SU-DHL-6 (cell line): ENCODE data around the gene ABTB1.

Experiments
- H2AFZ ChIP-seq: fragments of 200-600 bp; sonication (generic); 2 replicates; pipeline ENCODE4 v1.6.1; 2014; ENCODE audit warnings: low read depth, mild to moderate bottlenecking, moderate library complexity, mixed read lengths, antibody characterized with exemption, low read length; ENCODE audit not compliant: severe bottlenecking
- H3F3A ChIP-seq: fragments of 200-600 bp; shearing (Covaris generic); 2 replicates; pipeline ENCODE4 v1.6.0; 2016; ENCODE audit warnings: antibody characterized with exemption, mild to moderate bottlenecking; ENCODE audit not compliant: insufficient read depth
- H3K27ac ChIP-seq: fragments of 200-600 bp; sonication (generic); 2 replicates; pipeline ENCODE4 v1.5.1; 2016; ENCODE audit warnings: low read depth, mild to moderate bottlenecking, low read length, moderate library complexity, mixed read lengths
- H3K27me3 ChIP-seq: fragments of 200-600 bp; sonication (generic), shearing (Covaris generic); 2 replicates; pipeline ENCODE4 v1.6.0; 2014; ENCODE audit warnings: mild to moderate bottlenecking, low read length
- H3K36me3 ChIP-seq: fragments of 200-600 bp; sonication (generic); 2 replicates; pipeline ENCODE4 v1.6.1; 2014; ENCODE audit warnings: mild to moderate bottlenecking, low read length, mixed read lengths
- H3K4me2 ChIP-seq: fragments of 300-600, 200-600 bp; shearing (Covaris generic), sonication (generic); 2 replicates; pipeline ENCODE4 v1.6.0; 2014; ENCODE audit warnings: low read length, low read depth, mild to moderate bottlenecking; ENCODE audit not compliant: poor library complexity, severe bottlenecking
- H3K4me3 ChIP-seq: fragments of 200-600 bp; sonication (generic); 2 replicates; pipeline ENCODE4 v1.5.1; 2014; ENCODE audit warnings: antibody characterized with exemption, low read length, mild to moderate bottlenecking, mixed read lengths; ENCODE audit not compliant: insufficient read depth, poor library complexity, severe bottlenecking
- H3K79me2 ChIP-seq: fragments of 200-600 bp; sonication (generic); 2 replicates; pipeline ENCODE4 v1.6.1; 2014; ENCODE audit warnings: mild to moderate bottlenecking, low read length, moderate library complexity; ENCODE audit not compliant: insufficient read depth
- H3K9ac ChIP-seq: fragments of 200-600 bp; sonication (generic); 2 replicates; pipeline ENCODE4 v1.7.0; 2014; ENCODE audit warnings: mild to moderate bottlenecking, low read length
- H3K9me2 ChIP-seq: fragments of 200-600 bp; sonication (generic); replicated peaks from 2 replicates; pipeline ENCODE4 v1.6.1; 2014; ENCODE audit warnings: low read length; ENCODE audit not compliant: insufficient read depth
- H3K9me3 ChIP-seq: fragments of 200-600 bp; sonication (generic); 2 replicates; pipeline ENCODE4 v1.6.1; 2014; ENCODE audit warnings: low read length, mixed read lengths; ENCODE audit not compliant: insufficient read depth
- H4K20me1 ChIP-seq: fragments of 200-600 bp; sonication (generic); 2 replicates; pipeline ENCODE4 v1.6.1; 2014; ENCODE audit warnings: low read depth, mild to moderate bottlenecking, antibody characterized with exemption, low read length, moderate library complexity, mixed read lengths
- EZH2phosphoT487 ChIP-seq: fragments of 200-600 bp; sonication (generic), shearing (Covaris generic); conservative IDR thresholded peaks from 2 replicates; pipeline ENCODE4 v1.6.1; 2018; ENCODE audit warnings: mild to moderate bottlenecking, antibody characterized with exemption, low read length, moderate library complexity, mixed read lengths
- TF ChIP-seq, protein P1 (sequence below): fragments of 200-600 bp; sonication (generic); IDR thresholded peaks from one replicate; pipeline ENCODE4 v1.5.1; 2017; ENCODE audit warnings: antibody characterized with exemption, mild to moderate bottlenecking, low read length, moderate library complexity; ENCODE audit not compliant: insufficient read depth, poor library complexity, severe bottlenecking

ABTB1 gene

GRCh38 chr3:127698691-127699415 lies 26.1 kb downstream of the ABTB1 start:
- TF ChIP-seq, protein P1, sequence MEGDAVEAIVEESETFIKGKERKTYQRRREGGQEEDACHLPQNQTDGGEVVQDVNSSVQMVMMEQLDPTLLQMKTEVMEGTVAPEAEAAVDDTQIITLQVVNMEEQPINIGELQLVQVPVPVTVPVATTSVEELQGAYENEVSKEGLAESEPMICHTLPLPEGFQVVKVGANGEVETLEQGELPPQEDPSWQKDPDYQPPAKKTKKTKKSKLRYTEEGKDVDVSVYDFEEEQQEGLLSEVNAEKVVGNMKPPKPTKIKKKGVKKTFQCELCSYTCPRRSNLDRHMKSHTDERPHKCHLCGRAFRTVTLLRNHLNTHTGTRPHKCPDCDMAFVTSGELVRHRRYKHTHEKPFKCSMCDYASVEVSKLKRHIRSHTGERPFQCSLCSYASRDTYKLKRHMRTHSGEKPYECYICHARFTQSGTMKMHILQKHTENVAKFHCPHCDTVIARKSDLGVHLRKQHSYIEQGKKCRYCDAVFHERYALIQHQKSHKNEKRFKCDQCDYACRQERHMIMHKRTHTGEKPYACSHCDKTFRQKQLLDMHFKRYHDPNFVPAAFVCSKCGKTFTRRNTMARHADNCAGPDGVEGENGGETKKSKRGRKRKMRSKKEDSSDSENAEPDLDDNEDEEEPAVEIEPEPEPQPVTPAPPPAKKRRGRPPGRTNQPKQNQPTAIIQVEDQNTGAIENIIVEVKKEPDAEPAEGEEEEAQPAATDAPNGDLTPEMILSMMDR = no peak
- no peak for TF ChIP-seq EZH2phosphoT487
- no peaks in the 10 kb centered on the region for H3K9me2 ChIP-seq
- H3K27me3 ChIP-seq = no peaks in the 10 kb centered on the region
- H3K79me2 ChIP-seq = no peaks in the 10 kb centered on the region
- H2AFZ ChIP-seq = no peak overlapping the region
- H3K9me3 ChIP-seq = no peaks in the 10 kb centered on the region
- no peaks in the 10 kb centered on the region for H3K36me3 ChIP-seq
- no peaks in the 10 kb centered on the region for H4K20me1 ChIP-seq
- H3K27ac ChIP-seq = no peak overlapping the region
- H3K9ac ChIP-seq = no peak overlapping the region
- no peak overlapping the region for H3K4me3 ChIP-seq
- H3F3A ChIP-seq = no peaks in the 10 kb centered on the region
- H3K4me2 ChIP-seq = no peak overlapping the region

DNA sequence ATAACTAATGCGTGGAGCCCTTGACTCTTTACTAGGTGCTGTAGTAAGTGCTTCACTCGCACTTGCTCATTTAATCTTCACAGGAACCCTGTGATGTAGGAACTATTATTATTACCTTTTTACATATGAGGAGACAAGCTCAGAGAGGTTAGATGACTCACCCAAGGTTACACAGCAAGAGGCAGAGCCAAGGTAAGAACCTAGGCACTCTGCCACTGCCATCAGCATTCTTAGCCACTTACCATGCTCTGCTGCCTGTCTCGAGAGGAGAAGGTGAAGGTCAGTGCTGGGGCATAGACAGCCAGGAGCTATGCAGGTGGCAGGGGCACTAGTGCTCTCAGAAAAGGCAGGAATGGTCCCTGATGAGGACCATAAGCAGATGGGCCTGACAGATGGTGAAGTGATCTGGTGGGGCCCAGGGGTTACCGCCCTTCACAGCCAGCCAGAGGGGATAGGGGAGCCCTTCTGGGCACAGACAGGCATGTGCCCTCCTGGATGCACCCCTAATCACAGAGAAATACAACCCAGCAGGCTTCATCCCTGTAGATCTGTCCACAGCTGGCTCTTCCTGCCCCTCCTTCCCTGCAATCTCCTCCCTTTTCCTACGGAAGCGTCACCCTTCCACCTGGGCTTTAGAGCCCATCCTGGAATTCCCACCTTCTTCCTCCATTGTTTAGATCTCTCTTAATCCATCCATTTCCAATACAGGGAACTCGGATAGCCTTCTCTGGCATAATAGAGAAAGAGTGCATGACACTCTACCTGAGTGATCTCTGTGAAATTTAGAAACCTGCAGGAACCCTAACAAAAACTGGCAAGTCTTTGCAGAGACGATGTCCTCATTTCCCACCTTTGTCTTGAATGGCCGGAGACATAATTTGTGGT lies 26.9 kb downstream of the ABTB1 start:
- H3K9me2 ChIP-seq = no peaks in the 10 kb centered on the region
- TF ChIP-seq EZH2phosphoT487 = no peak
- TF ChIP-seq, protein P1 = no peak
- H3K27ac ChIP-seq = no peak overlapping the region
- no peak overlapping the region for H3K4me2 ChIP-seq
- H3K9ac ChIP-seq = no peak overlapping the region
- H3K4me3 ChIP-seq = no peak overlapping the region
- no peaks in the 10 kb centered on the region for H4K20me1 ChIP-seq
- no peak overlapping the region for H2AFZ ChIP-seq
- H3K79me2 ChIP-seq = no peaks in the 10 kb centered on the region
- H3K36me3 ChIP-seq = no peaks in the 10 kb centered on the region
- no peaks in the 10 kb centered on the region for H3F3A ChIP-seq
- H3K9me3 ChIP-seq = no peaks in the 10 kb centered on the region
- H3K27me3 ChIP-seq = no peaks in the 10 kb centered on the region

GRCh38 chr3:127700406-127700805 lies 27.7 kb downstream of the ABTB1 start:
- H3K79me2 ChIP-seq = no peaks in the 10 kb centered on the region
- H3K9ac ChIP-seq = no peak overlapping the region
- H3K27me3 ChIP-seq = no peaks in the 10 kb centered on the region
- H3K27ac ChIP-seq = no peak overlapping the region
- H4K20me1 ChIP-seq = no peaks in the 10 kb centered on the region
- no peaks in the 10 kb centered on the region for H3K36me3 ChIP-seq
- TF ChIP-seq, protein P1 = no peak
- no peak for TF ChIP-seq EZH2phosphoT487
- no peak overlapping the region for H3K4me3 ChIP-seq
- H3K9me3 ChIP-seq = no peaks in the 10 kb centered on the region
- H2AFZ ChIP-seq = no peak overlapping the region
- no peak overlapping the region for H3K4me2 ChIP-seq
- no peaks in the 10 kb centered on the region for H3K9me2 ChIP-seq
- H3F3A ChIP-seq = no peaks in the 10 kb centered on the region
